Right lobe of liver (tissue), 4 donors: ENCODE data around the gene CENPH.

ENCODE experiments used
- CTCF ChIP-seq, 4 donors: fragments of 200-600 bp in 3 of 4; fragments of 450-650 bp in 1 of 4; IDR thresholded peaks; one replicate each; pipeline versions ENCODE4 v1.5.1 to v1.8.0; 2016 to 2022; ENCODE audit warnings: antibody characterized with exemption in 4 of 4, mild to moderate bottlenecking in 2 of 4
- POLR2A ChIP-seq: fragments of 450-650 bp; IDR thresholded peaks from one replicate; pipeline ENCODE4 v1.6.1; 2017; ENCODE audit warnings: antibody characterized with exemption, mild to moderate bottlenecking
- donor health status: DM: no; HTN: no; CAD: no.
- donor health status: DM: no; HTN: no; CAD: no.
- donor health status: DM: no; HTN: yes; CAD: no.

DNA sequence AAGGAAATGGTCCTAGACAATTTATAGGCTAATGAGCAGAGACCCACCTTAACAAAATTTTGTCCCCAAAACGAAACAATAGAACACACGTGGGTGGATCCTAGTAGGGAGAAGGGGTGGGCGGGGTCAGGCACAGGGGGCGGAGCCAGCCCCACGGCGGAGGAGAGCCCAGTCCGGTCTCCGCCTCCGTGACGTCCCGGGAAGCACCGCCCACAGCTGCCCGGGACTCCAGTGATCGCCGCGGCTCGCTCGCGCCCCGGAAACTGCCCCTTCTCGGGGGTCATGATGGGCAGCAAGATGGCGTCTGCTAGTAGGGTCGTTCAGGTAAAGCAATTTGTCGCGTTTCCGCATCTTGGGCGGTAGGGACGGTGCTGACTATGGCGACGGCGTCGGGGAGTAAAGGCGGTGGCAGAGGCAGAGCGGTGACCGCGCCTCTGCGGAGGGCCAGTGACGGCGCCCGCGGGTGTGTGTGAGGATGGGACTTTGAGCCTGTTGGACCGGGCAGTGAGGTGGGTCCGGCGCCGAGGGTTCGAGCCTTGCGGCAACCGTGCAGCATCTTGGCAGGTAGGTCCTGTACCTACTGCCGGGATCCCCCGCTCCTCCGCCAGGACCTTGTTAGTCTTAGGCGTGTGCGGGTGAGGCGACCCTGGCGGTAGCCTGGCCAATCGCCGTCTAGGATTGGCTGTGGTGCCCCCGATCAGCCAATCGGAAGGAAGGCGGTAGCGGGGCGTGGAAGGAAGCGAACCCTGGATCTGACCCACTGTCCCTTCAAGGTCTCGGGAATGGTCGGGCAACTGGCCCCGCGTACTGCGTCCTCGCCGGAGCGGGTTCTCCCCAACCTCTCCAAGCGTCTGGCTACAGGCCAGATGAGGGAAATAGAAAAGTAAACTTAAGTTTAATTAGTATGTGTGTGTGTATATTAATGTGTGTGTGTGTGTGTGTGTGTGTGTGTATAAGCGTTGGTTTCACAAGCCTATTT lies 28.5 kb downstream of the CENPH start:
- TF ChIP-seq CTCF (IDR thresholded peaks at IDR 0.05) (peak in 3 of 4 donors; percentile 13 to 28 (median 26)), POLR2A (peak; percentile 80)
